Left lung (tissue), 10 donors: ENCODE results near the gene RAB5A. TPM values are rescaled to one million over a fixed set of nuclear protein-coding genes. Genes with fewer than 3 reads are reported as not detected.

ENCODE experiments used
- ATAC-seq: fragments of 200-7000 bp; cut with Tn5 transposase; one replicate; pipeline ENCODE4 v1.9.1; 2020; ENCODE audit warnings: moderate library complexity
- DNase-seq, 4 donors: peaks; one replicate each; pipeline ENCODE4 v3.0.0-alpha.2; 2013 to 2020
- H3K27ac ChIP-seq, 2 donors: fragments of 200-600 bp; sonication (generic) in 1 of 2; one replicate each; pipeline versions ENCODE4 v1.5.0 to v1.8.0; 2020 to 2021
- H3K27me3 ChIP-seq, 2 donors: fragments of 200-600 bp; sonication (generic) in 1 of 2; one replicate each; pipeline versions ENCODE4 v1.5.0 to v1.8.0; 2020 to 2021
- H3K36me3 ChIP-seq, 2 donors: fragments of 200-600 bp; sonication (generic) in 1 of 2; one replicate each; pipeline versions ENCODE4 v1.5.0 to v1.8.0; 2020 to 2021
- H3K4me1 ChIP-seq, 2 donors: fragments of 200-600 bp; one replicate each; pipeline ENCODE4 v1.8.0; 2021
- H3K4me3 ChIP-seq, 2 donors: fragments of 200-600 bp; sonication (generic) in 1 of 2; one replicate each; pipeline versions ENCODE4 v1.5.0 to v1.8.0; 2020 to 2021; ENCODE audit warnings: mild to moderate bottlenecking in 1 of 2
- H3K9me3 ChIP-seq, 2 donors: fragments of 200-600 bp; sonication (generic) in 1 of 2; one replicate each; pipeline versions ENCODE4 v1.5.0 to v1.8.0; 2020 to 2021
- intact Hi-C, 2 donors: fragments of 100-400 bp; cut with DNase I; formaldehyde crosslinking; loops; one replicate each; pipeline versions ENCODE4 v1.11.2 to v1.14.2; 2022
- polyA plus RNA-seq, 6 donors: library from polyadenylated mRNA; unstranded; fragments of 120-200 nt; gene quantifications; one replicate each; pipeline ENCODE4 v1.2.1, GENCODE V29; 2013; ENCODE audit not compliant: insufficient read length in 6 of 6
- total RNA-seq, 2 donors: library from RNA; stranded (reverse); fragmentation: NEBNext Ultra II Directional; extraction: Animal tissue kit (Norgen Biotek cat#: 25700); gene quantifications; one replicate each; pipeline ENCODE4 v1.2.1, GENCODE V29; 2021
- TF ChIP-seq, protein P1 (sequence below), 2 donors: fragments of 200-600 bp; sonication (generic) in 1 of 2; IDR thresholded peaks; one replicate each; pipeline versions ENCODE4 v1.5.0 to v1.8.0; 2021; ENCODE audit warnings: antibody characterized with exemption in 2 of 2
- donor health status: DM: no; HTN: yes; CAD: no.
- donor health status: DM: no; HTN: no; CAD: no.

Gene RAB5A
- total and polyA plus RNA-seq, 8 donors: 60.7 to 72.1 (median 69.2) TPM

DNA sequence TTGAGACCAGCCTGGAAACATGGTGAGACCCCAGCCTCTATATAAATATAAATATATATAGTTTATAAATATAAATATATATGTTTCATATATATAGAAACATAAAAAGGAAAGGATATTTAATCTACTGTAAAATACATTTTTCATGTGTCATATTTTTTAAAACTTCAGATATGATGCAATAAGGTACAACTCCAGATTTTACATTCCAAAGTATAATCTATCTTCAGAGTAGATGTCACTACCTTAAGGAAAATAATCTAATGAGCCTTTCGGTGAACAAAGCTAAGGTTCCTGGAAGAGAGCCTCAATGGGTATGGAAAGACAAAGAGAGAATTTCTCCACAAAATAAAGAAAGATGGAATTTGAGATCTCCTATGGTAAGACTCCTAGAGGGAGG, 29.7 kb upstream of the RAB5A start:
- intact Hi-C loops: no loop called here
- TF ChIP-seq, protein P1, sequence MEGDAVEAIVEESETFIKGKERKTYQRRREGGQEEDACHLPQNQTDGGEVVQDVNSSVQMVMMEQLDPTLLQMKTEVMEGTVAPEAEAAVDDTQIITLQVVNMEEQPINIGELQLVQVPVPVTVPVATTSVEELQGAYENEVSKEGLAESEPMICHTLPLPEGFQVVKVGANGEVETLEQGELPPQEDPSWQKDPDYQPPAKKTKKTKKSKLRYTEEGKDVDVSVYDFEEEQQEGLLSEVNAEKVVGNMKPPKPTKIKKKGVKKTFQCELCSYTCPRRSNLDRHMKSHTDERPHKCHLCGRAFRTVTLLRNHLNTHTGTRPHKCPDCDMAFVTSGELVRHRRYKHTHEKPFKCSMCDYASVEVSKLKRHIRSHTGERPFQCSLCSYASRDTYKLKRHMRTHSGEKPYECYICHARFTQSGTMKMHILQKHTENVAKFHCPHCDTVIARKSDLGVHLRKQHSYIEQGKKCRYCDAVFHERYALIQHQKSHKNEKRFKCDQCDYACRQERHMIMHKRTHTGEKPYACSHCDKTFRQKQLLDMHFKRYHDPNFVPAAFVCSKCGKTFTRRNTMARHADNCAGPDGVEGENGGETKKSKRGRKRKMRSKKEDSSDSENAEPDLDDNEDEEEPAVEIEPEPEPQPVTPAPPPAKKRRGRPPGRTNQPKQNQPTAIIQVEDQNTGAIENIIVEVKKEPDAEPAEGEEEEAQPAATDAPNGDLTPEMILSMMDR (IDR thresholded peaks at IDR 0.05): no peak

DNA sequence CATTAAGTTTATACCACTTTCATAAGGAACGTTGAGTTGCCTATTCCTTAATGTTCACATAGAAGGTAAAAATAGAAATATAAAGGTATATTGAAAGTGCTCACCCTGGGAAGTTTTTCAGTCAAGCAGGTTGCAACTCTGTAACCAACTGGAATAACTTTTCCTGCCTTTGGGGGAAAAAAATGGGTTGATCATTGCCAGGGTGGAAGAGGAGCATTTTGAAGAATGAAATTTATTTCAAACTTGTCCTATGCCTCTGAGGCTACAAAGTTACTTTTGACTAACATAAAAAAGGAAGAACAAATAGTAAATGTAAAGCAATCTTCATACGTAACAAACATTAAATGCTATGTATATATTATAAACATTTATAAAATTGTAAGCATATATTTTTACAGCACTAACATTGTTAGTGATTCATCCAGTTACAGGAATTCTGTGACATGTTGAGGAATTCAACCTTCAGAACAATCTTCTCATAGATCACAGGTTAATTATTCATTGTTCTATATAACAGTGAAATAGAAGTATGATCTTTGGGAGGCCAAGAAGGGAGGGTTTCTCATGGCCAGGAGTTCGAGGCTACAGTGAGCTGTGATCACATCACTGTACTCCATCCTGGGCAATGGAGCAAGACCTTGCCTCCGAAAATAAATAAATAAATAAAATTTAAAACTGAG, 26.4 kb upstream of the RAB5A start:
- DNase-seq (no peak), ATAC-seq (no peak)
- no peaks in the 10 kb centered on the region for H3K27me3 ChIP-seq
- intact Hi-C loops: no loop called here
- H3K36me3 ChIP-seq: no peaks in the 10 kb centered on the region
- TF ChIP-seq, protein P1 (IDR thresholded peaks at IDR 0.05): no peak
- no peak overlapping the region for H3K27ac ChIP-seq
- H3K9me3 ChIP-seq: no peaks in the 10 kb centered on the region
- no peaks in the 10 kb centered on the region for H3K4me1 ChIP-seq
- H3K4me3 ChIP-seq: no peak overlapping the region

More for the DNA sequence above, 29.7 kb upstream of the RAB5A start:
- Histone ChIP-seq H3K4me3 (no peak overlapping the region), H3K27ac (no peak overlapping the region), H3K4me1 (no peaks in the 10 kb centered on the region), H3K9me3 (peaks cover 0 to 14% of the 10 kb centered on the region in 2 donors), H3K27me3 (no peaks in the 10 kb centered on the region), H3K36me3 (no peaks in the 10 kb centered on the region)
- no peak for ATAC-seq
- DNase-seq: no peak

DNA sequence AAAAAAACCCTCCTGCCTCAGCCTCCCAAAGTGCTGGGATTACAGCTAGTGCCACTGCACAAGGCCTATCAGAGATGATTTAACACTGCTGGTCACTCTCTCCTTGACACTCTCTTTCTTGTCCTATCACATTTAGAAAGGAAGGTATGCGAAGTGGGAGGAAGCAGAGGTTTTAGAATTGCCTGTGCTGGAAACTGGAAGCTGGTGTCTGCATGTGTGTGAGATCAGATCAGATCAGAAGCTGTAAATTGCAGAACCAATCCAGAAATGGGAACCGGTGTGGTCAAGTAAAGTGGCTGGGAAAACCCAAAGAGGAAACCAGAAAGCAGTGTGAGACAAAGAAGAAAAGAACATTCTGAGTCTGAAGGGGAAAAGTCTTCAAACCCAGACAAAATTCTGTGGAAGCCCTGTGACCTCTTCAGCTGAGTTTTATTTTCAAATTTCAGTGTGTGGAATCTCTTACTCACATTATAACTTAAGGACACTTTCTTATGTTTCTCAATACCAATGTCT, 15.7 kb upstream of the RAB5A start:
- TF ChIP-seq, protein P1 (IDR thresholded peaks at IDR 0.05): no peak
- Histone ChIP-seq H3K27me3 (peaks cover 0 to 7% of the 10 kb centered on the region in 2 donors), H3K27ac (peak overlapping the region in 1 of 2 donors; percentile 91), H3K4me1 (peaks cover 0 to 14% of the 10 kb centered on the region in 2 donors), H3K9me3 (no peaks in the 10 kb centered on the region), H3K36me3 (no peaks in the 10 kb centered on the region), H3K4me3 (no peak overlapping the region)
- DNase-seq: no peak
- intact Hi-C loops: no loop called here
- peak; percentile 63 for ATAC-seq

DNA sequence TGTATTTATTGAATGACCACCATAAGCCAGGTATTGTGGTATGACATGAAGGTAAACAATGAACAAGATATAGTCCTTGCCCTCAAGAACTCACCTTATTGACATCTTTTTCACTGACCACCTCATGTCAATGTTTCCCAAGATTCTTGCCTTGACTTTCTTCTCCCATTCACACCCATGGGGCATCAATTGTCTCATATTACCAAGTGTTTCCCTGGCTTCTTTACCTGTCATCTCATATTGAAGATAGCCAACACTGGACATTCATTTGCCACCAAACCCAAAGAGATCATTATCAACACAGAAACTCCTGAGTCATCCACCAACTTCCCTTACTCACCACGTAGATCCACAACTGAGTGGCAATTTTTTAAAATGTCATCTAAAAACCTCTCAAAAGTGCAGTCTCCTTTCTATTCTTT, 15.1 kb upstream of the RAB5A start:
- TF ChIP-seq, protein P1 (IDR thresholded peaks at IDR 0.05): no peak
- Histone ChIP-seq H3K36me3 (no peaks in the 10 kb centered on the region), H3K27ac (peak overlapping the region in 1 of 2 donors; percentile 91), H3K4me1 (peaks cover 0 to 14% of the 10 kb centered on the region in 2 donors), H3K9me3 (no peaks in the 10 kb centered on the region), H3K27me3 (peaks cover 0 to 7% of the 10 kb centered on the region in 2 donors), H3K4me3 (no peak overlapping the region)
- no peak for ATAC-seq
- intact Hi-C loops: no loop called here
- DNase-seq: no peak

DNA sequence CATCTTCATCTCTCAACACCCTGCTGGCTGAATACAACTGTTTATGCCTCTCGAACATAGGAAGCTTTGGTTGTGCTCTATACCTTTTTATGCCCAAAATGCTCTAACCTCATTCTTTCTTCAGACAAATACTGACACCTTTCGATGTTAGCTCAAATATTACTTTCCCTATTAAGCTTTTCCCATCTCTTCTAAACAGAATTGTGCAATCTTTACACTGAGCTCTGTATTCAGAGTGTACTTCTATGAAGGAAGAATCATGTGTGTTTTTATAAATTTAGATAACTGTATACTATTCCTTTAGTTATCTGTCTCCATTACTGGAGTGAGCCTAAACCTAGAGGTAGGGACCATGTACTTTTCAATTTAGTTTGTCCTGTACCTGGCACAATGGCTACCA, 14.5 kb upstream of the RAB5A start:
- peaks cover 0 to 14% of the 10 kb centered on the region in 2 donors for H3K4me1 ChIP-seq
- no peak overlapping the region for H3K4me3 ChIP-seq
- peak overlapping the region in 1 of 2 donors; percentile 91 for H3K27ac ChIP-seq
- intact Hi-C loops: no loop called here
- DNase-seq: no peak
- ATAC-seq: no peak
- peaks cover 0 to 7% of the 10 kb centered on the region in 2 donors for H3K27me3 ChIP-seq
- H3K9me3 ChIP-seq: no peaks in the 10 kb centered on the region
- no peaks in the 10 kb centered on the region for H3K36me3 ChIP-seq
- TF ChIP-seq, protein P1 (IDR thresholded peaks at IDR 0.05): no peak
